ENCODE data around the gene VWA8. TPM values are rescaled to one million over a fixed set of nuclear protein-coding genes. Genes with fewer than 3 reads are reported as not detected.

The VWA8 gene
- total RNA-seq, 1 experiment from 2014 or later = 21.4 TPM

DNA sequence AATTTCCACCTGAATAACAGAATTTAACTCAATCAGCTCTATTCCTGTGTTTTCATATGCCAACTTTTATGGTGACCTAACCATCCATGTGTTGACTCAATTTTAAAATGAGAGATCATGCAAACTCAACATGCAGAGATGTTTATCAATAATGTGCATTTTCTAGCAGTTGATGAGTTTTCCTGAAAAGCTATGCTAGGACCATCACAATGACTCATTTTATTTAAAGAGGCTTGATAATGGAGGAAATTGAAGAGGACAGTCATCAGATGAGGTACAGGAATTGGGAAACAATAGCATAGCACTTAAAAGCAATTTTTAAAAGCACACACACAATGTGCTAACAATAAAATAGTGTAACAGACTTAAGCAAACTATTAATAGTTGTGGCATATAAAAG, 127.1 kb downstream of the VWA8 start:
- Mint-ChIP-seq H3K4me1 (ENCODE audit: insufficient read depth, unreplicated experiment) (no peaks in the 10 kb centered on the region), H3K27ac (ENCODE audit: low read depth, unreplicated experiment) (no peak overlapping the region), H3K4me3 (ENCODE audit: unreplicated experiment) (no peak overlapping the region), H3K27me3 (ENCODE audit: insufficient read depth, unreplicated experiment) (no peaks in the 10 kb centered on the region), H3K36me3 (ENCODE audit: insufficient read depth, unreplicated experiment) (peaks cover 24% of the 10 kb centered on the region), H3K9me3 (ENCODE audit: unreplicated experiment) (no peaks in the 10 kb centered on the region)
- CTCF ChIA-PET = interaction anchor here (0.6 kb wide), 1 partner anchor 86 kb away, joined by 3 read pairs; no protein-coding TSS in a partner anchor
- intact Hi-C loops (cut with micrococcal nuclease) = no loop called here
- POLR2A ChIA-PET = interaction anchor here (0.6 kb wide), 1 partner anchor 1230 kb away, joined by 3 read pairs; no protein-coding TSS in a partner anchor
- TF ChIP-seq, protein P1, sequence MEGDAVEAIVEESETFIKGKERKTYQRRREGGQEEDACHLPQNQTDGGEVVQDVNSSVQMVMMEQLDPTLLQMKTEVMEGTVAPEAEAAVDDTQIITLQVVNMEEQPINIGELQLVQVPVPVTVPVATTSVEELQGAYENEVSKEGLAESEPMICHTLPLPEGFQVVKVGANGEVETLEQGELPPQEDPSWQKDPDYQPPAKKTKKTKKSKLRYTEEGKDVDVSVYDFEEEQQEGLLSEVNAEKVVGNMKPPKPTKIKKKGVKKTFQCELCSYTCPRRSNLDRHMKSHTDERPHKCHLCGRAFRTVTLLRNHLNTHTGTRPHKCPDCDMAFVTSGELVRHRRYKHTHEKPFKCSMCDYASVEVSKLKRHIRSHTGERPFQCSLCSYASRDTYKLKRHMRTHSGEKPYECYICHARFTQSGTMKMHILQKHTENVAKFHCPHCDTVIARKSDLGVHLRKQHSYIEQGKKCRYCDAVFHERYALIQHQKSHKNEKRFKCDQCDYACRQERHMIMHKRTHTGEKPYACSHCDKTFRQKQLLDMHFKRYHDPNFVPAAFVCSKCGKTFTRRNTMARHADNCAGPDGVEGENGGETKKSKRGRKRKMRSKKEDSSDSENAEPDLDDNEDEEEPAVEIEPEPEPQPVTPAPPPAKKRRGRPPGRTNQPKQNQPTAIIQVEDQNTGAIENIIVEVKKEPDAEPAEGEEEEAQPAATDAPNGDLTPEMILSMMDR (IDR thresholded peaks at IDR 0.05; ENCODE audit: unreplicated experiment) = no peak
- BruUV-seq (replicated peaks) = no TSS peak
- DNase-seq (ENCODE audit: unreplicated experiment) = no peak

DNA sequence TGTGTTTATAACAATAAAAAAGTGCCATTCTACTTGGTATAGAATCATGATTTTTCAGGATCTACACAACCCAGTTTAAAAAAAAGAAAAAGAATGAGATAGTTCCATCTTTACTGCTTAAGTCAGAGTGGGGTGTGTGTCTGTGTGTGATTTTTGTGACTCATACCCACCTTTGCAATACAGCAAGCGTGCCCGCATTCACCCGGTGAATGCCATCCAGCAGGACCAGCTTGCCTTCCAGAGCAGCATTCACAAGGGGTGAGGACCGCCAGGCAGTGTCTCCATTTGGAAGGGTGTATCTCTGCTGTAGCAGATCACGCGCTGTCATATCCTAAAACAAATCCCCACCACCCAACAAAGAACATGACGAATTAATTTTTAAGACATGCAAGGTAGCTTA, 127.7 kb downstream of the VWA8 start:
- Mint-ChIP-seq H3K9me3 (ENCODE audit: unreplicated experiment) (no peaks in the 10 kb centered on the region), H3K27me3 (ENCODE audit: insufficient read depth, unreplicated experiment) (no peaks in the 10 kb centered on the region), H3K4me3 (ENCODE audit: unreplicated experiment) (no peak overlapping the region), H3K27ac (ENCODE audit: low read depth, unreplicated experiment) (no peak overlapping the region), H3K36me3 (ENCODE audit: insufficient read depth, unreplicated experiment) (peaks cover 28% of the 10 kb centered on the region), H3K4me1 (ENCODE audit: insufficient read depth, unreplicated experiment) (no peaks in the 10 kb centered on the region)
- CTCF ChIA-PET = interaction anchor here (0.6 kb wide), 1 partner anchor 87 kb away, joined by 3 read pairs; no protein-coding TSS in a partner anchor
- BruUV-seq (replicated peaks) = no TSS peak
- TF ChIP-seq, protein P1 (IDR thresholded peaks at IDR 0.05; ENCODE audit: unreplicated experiment) = no peak
- POLR2A ChIA-PET = interaction anchor here (1.3 kb wide), 1 partner anchor 45 kb away, joined by 3 read pairs; no protein-coding TSS in a partner anchor
- intact Hi-C loops (cut with micrococcal nuclease) = no loop called here
- DNase-seq (ENCODE audit: unreplicated experiment) = peak; percentile 35

DNA sequence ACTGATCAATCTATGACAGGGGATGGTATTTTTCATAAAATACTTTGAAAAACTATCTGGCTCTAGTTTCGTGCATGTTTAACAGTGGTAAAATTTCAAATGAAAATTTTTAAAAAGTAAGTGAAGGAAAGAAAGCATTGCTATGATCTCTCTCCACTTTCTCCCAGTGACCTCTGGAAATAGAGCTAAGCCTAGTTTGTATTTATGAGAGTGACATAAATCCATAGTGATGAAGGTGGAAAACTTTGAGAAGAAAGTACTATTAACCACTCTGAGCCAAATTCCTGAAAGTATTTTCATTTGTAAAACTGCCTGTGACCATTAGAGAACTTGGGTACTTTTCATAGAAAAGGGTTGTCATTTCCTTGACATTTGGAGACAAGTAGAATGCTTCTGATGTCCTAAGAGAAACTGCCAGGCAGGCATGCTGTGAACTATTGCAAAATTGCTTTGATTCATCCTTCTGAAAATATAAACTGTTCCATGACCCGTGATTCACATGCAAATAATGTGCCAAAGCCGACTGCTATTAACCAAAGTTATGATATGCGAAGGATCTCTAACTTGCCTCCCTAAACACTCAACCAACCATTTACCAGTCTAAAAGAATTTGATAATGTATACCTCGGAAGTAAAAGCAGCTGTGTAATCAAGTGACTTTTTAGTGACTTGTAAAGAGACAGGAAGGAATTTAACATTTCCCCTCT, 133.2 kb downstream of the VWA8 start:
- TF ChIP-seq, protein P1 (IDR thresholded peaks at IDR 0.05; ENCODE audit: unreplicated experiment) = no peak
- no TSS peak for BruUV-seq (replicated peaks)
- Mint-ChIP-seq H3K4me1 (ENCODE audit: insufficient read depth, unreplicated experiment) (peaks cover 22% of the 10 kb centered on the region), H3K27me3 (ENCODE audit: insufficient read depth, unreplicated experiment) (no peaks in the 10 kb centered on the region), H3K4me3 (ENCODE audit: unreplicated experiment) (peak overlapping the region; percentile 55), H3K9me3 (ENCODE audit: unreplicated experiment) (no peaks in the 10 kb centered on the region), H3K27ac (ENCODE audit: low read depth, unreplicated experiment) (peak overlapping the region; percentile 83), H3K36me3 (ENCODE audit: insufficient read depth, unreplicated experiment) (peaks cover 28% of the 10 kb centered on the region)
- ChIA-PET CTCF (interaction anchor here (0.8 kb wide), 1 partner anchor 209 kb away, joined by 3 read pairs; no protein-coding TSS in a partner anchor), POLR2A (interaction anchor here (0.5 to 1.5 kb wide), 9 partner anchors 8 to 278 kb away, joined by 3 to 4 read pairs (median 3); no protein-coding TSS in a partner anchor)
- peak; percentile 87 for DNase-seq (ENCODE audit: unreplicated experiment)
- intact Hi-C loops (cut with micrococcal nuclease) = no loop called here

DNA sequence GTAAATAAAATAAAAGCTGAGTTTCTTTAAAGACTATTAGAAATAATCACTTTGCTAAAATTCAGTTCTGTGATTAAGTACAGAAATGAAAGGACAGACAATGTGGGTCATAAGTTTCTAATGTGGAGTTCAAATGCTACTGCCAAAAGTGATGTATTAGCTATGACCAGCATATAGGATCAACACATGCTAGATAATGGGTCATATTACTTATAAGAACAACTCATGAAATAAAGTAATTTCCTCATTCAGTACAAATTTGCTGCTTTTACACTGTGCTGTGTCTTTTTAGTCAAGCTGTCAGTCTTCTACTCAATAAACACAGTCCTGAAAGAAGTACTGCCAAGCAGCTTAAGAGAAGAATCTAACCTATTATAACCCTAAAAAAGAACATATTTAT, 135.2 kb downstream of the VWA8 start:
- BruUV-seq (replicated peaks) = no TSS peak
- TF ChIP-seq, protein P1 (IDR thresholded peaks at IDR 0.05; ENCODE audit: unreplicated experiment) = no peak
- ChIA-PET CTCF (interaction anchor here (0.6 to 0.9 kb wide), 2 partner anchors 157 to 290 kb away, joined by 3 to 4 read pairs; no protein-coding TSS in a partner anchor), POLR2A (interaction anchor here (0.5 to 0.7 kb wide), 2 partner anchors 36 to 61 kb away, joined by 3 to 4 read pairs; no protein-coding TSS in a partner anchor)
- intact Hi-C loops (cut with micrococcal nuclease) = no loop called here
- Mint-ChIP-seq H3K27ac (ENCODE audit: low read depth, unreplicated experiment) (peak overlapping the region; percentile 51), H3K4me1 (ENCODE audit: insufficient read depth, unreplicated experiment) (peaks cover 22% of the 10 kb centered on the region), H3K27me3 (ENCODE audit: insufficient read depth, unreplicated experiment) (no peaks in the 10 kb centered on the region), H3K9me3 (ENCODE audit: unreplicated experiment) (no peaks in the 10 kb centered on the region), H3K36me3 (ENCODE audit: insufficient read depth, unreplicated experiment) (peaks cover 12% of the 10 kb centered on the region), H3K4me3 (ENCODE audit: unreplicated experiment) (no peak overlapping the region)
- no peak for DNase-seq (ENCODE audit: unreplicated experiment)

Measured in MCF 10A (cell line).